Measurements from ENCODE around the gene PRMT2. TPM values are rescaled to one million over a fixed set of nuclear protein-coding genes. Genes with fewer than 3 reads are reported as not detected.

Gene PRMT2
- total and polyA plus RNA-seq, 5 donors from 2014 or later = 90.4 to 202 (median 150) TPM

- no peak for ATAC-seq (ENCODE audit: low read depth in 2 of 2)
- peaks cover 3% of the 10 kb centered on the region for H3K27me3 ChIP-seq (ENCODE audit: control insufficient read depth, insufficient read depth, low read length)
- H3K4me1 ChIP-seq (ENCODE audit: control insufficient read depth, insufficient read depth, low read length, poor library complexity, severe bottlenecking) = no peaks in the 10 kb centered on the region
- H3K27ac ChIP-seq (ENCODE audit: insufficient read depth, low read length, poor library complexity, severe bottlenecking) = no peak overlapping the region
- Mint-ChIP-seq H3K4me3 (no peak overlapping the region), H3K36me3 (no peaks in the 10 kb centered on the region), H3K9me3 (peaks cover 0 to 2% (median 0%) of the 10 kb centered on the region in 7 donors), H3K27ac (peak overlapping the region in 1 of 3 donors; percentile 94), H3K27me3 (peaks cover 29% of the 10 kb centered on the region), H3K4me1 (peaks cover 0 to 13% (median 5%) of the 10 kb centered on the region in 4 donors)
- DNase-seq = no peak
- no peaks in the 10 kb centered on the region for H3K36me3 ChIP-seq (ENCODE audit: control insufficient read depth, insufficient read depth, low read length)
- H3K4me3 ChIP-seq (ENCODE audit: low read depth, low read length) = no peak overlapping the region
- H3K9me3 ChIP-seq (ENCODE audit: control insufficient read depth in 2 of 2, low read length in 2 of 2) = no peaks in the 10 kb centered on the region
Observed at GRCh38 chr21:46619846-46620245, 15.6 kb upstream of the PRMT2 start.

GRCh38 chr21:46620846-46621245 lies 14.6 kb upstream of the PRMT2 start:
- Mint-ChIP-seq H3K4me3 (no peak overlapping the region), H3K36me3 (no peaks in the 10 kb centered on the region)

DNA sequence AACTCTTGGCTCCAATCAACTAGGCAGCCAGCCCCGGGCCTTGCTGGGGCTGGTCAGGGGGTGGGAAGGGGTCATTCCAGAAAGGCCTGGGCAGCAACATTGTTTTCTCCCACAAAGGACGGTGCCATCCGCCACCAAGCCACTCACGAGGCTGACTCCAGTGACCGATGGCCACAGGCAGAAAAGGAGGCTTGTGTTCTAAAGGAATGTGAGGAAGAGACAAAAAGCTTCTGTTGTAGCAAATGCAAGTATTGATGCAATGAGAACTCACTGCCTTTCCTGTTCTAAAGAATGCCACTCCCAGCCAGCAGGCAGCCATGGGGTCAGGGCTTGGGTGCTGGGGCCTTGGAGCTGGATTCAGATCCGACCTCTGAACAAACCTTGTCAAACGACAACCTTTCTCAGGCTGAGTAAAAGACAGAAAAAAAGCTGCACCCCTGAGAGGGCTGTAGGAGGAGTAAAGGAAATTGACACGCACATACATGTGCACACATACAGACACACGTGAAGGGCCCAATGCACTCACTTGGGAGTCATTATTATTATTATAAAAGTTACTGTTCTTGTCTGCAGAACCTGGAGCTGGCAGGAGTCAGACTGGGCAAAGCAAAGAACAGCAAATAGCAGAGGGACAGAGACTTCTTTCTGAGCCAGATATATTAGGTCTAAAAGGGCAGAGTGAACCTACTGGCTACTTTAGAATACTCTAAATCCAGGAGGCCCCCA lies 13.9 kb upstream of the PRMT2 start:
- H3K27ac ChIP-seq (ENCODE audit: insufficient read depth, low read length, poor library complexity, severe bottlenecking) = no peak overlapping the region
- H3K27me3 Mint-ChIP-seq = peaks cover 14% of the 10 kb centered on the region
- ATAC-seq (ENCODE audit: low read depth in 2 of 2) (no peak), DNase-seq (peak in 1 of 3 donors; percentile 12)
- H3K4me3 Mint-ChIP-seq = peak overlapping the region in 2 of 4 donors; percentile 43 to 50
- H3K27ac Mint-ChIP-seq = peak overlapping the region in 2 of 3 donors; percentile 71 to 94
- H3K4me1 ChIP-seq (ENCODE audit: control insufficient read depth, insufficient read depth, low read length, poor library complexity, severe bottlenecking) = no peaks in the 10 kb centered on the region
- no peaks in the 10 kb centered on the region for H3K36me3 Mint-ChIP-seq
- H3K4me3 ChIP-seq (ENCODE audit: low read depth, low read length) = no peak overlapping the region
- no peaks in the 10 kb centered on the region for H3K36me3 ChIP-seq (ENCODE audit: control insufficient read depth, insufficient read depth, low read length)
- H3K27me3 ChIP-seq (ENCODE audit: control insufficient read depth, insufficient read depth, low read length) = peaks cover 3% of the 10 kb centered on the region
- H3K9me3 Mint-ChIP-seq = peaks cover 0 to 7% (median 0%) of the 10 kb centered on the region in 7 donors
- peaks cover 8 to 14% of the 10 kb centered on the region in 2 experiments for H3K9me3 ChIP-seq (ENCODE audit: control insufficient read depth in 2 of 2, low read length in 2 of 2)
- peaks cover 0 to 13% (median 5%) of the 10 kb centered on the region in 4 donors for H3K4me1 Mint-ChIP-seq

More at GRCh38 chr21:46620846-46621245, 14.6 kb upstream of the PRMT2 start:
- Histone ChIP-seq H3K36me3 (ENCODE audit: control insufficient read depth, insufficient read depth, low read length) (no peaks in the 10 kb centered on the region), H3K27ac (ENCODE audit: insufficient read depth, low read length, poor library complexity, severe bottlenecking) (no peak overlapping the region), H3K4me1 (ENCODE audit: control insufficient read depth, insufficient read depth, low read length, poor library complexity, severe bottlenecking) (no peaks in the 10 kb centered on the region), H3K4me3 (ENCODE audit: low read depth, low read length) (no peak overlapping the region), H3K27me3 (ENCODE audit: control insufficient read depth, insufficient read depth, low read length) (peaks cover 3% of the 10 kb centered on the region), H3K9me3 (ENCODE audit: control insufficient read depth in 2 of 2, low read length in 2 of 2) (peaks cover 6 to 7% of the 10 kb centered on the region in 2 experiments)
- ATAC-seq (ENCODE audit: low read depth in 2 of 2) = no peak
- Mint-ChIP-seq H3K9me3 (peaks cover 0 to 2% (median 0%) of the 10 kb centered on the region in 7 donors), H3K27ac (peak overlapping the region in 1 of 3 donors; percentile 94), H3K4me1 (peaks cover 0 to 13% (median 5%) of the 10 kb centered on the region in 4 donors), H3K27me3 (peaks cover 21% of the 10 kb centered on the region)
- no peak for DNase-seq

- Histone ChIP-seq H3K36me3 (ENCODE audit: control insufficient read depth, insufficient read depth, low read length) (no peaks in the 10 kb centered on the region), H3K27ac (ENCODE audit: insufficient read depth, low read length, poor library complexity, severe bottlenecking) (no peak overlapping the region), H3K4me3 (ENCODE audit: low read depth, low read length) (peak overlapping the region; percentile 11), H3K4me1 (ENCODE audit: control insufficient read depth, insufficient read depth, low read length, poor library complexity, severe bottlenecking) (no peaks in the 10 kb centered on the region), H3K27me3 (ENCODE audit: control insufficient read depth, insufficient read depth, low read length) (peaks cover 3% of the 10 kb centered on the region), H3K9me3 (ENCODE audit: control insufficient read depth in 2 of 2, low read length in 2 of 2) (peaks cover 8 to 14% of the 10 kb centered on the region in 2 experiments)
- Mint-ChIP-seq H3K9me3 (peaks cover 0 to 8% (median 0%) of the 10 kb centered on the region in 7 donors), H3K27ac (peak overlapping the region; percentile 43 to 94 (median 65)), H3K4me3 (peak overlapping the region in 1 of 4 donors; percentile 44), H3K4me1 (peaks cover 0 to 13% (median 5%) of the 10 kb centered on the region in 4 donors), H3K27me3 (peaks cover 9% of the 10 kb centered on the region), H3K36me3 (no peaks in the 10 kb centered on the region)
- ATAC-seq (ENCODE audit: low read depth in 2 of 2) (peak in 1 of 2 donors; percentile 37), DNase-seq (peak in 2 of 3 donors; percentile 32 to 34)
Observed at GRCh38 chr21:46622226-46622625, 13.2 kb upstream of the PRMT2 start.

DNA sequence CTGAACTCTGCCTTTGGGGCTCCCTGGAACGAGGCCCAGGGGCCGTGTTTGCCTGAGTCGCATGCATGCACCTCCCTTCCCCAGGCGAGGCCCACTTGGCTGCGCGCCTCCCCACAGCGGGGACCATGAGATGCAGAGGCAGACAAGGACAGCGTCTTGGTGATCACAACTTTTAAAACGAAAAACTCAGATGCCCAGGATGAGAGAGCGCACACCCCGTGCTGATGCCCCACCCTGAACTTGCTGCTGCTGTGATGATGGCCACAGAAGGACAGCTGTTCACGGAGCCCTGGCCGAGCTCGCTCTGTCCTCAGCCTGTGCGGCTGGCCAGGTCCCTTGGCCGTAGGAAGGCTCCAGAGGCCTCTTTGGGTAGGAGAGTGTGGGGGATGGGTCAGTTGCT lies 11.4 kb upstream of the PRMT2 start:
- H3K4me3 ChIP-seq (ENCODE audit: low read depth, low read length) = no peak overlapping the region
- ATAC-seq (ENCODE audit: low read depth in 2 of 2) (no peak), DNase-seq (no peak)
- no peaks in the 10 kb centered on the region for H3K36me3 ChIP-seq (ENCODE audit: control insufficient read depth, insufficient read depth, low read length)
- Mint-ChIP-seq H3K36me3 (no peaks in the 10 kb centered on the region), H3K27me3 (peaks cover 23% of the 10 kb centered on the region), H3K4me3 (no peak overlapping the region), H3K9me3 (peaks cover 0 to 8% (median 0%) of the 10 kb centered on the region in 7 donors), H3K4me1 (peaks cover 0 to 13% (median 4%) of the 10 kb centered on the region in 4 donors), H3K27ac (no peak overlapping the region)
- peaks cover 8 to 14% of the 10 kb centered on the region in 2 experiments for H3K9me3 ChIP-seq (ENCODE audit: control insufficient read depth in 2 of 2, low read length in 2 of 2)
- no peak overlapping the region for H3K27ac ChIP-seq (ENCODE audit: insufficient read depth, low read length, poor library complexity, severe bottlenecking)
- H3K27me3 ChIP-seq (ENCODE audit: control insufficient read depth, insufficient read depth, low read length) = no peaks in the 10 kb centered on the region
- no peaks in the 10 kb centered on the region for H3K4me1 ChIP-seq (ENCODE audit: control insufficient read depth, insufficient read depth, low read length, poor library complexity, severe bottlenecking)

DNA sequence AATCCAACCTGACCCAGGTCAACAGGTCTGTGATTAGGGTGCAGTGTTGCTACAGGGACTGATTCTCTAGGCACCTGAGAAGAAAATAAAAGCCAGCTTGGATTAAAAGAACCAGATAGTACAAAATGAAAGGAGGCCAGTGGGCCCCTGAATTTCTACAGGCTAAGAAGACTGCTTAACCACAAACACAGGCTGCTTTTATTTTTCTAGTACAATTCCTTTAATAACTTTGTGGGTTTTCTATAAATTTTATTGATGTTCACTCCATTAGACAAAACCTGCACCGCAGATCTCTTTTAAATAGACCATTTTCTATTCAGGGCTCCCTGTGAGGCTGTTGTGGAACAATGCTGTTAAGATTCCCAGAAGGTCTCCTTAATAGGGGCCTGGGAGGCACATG lies 9.7 kb upstream of the PRMT2 start:
- Mint-ChIP-seq H3K27ac (peak overlapping the region in 1 of 3 donors; percentile 54), H3K4me1 (peaks cover 0 to 13% (median 1%) of the 10 kb centered on the region in 4 donors)

GRCh38 chr21:46626536-46626935 lies 8.9 kb upstream of the PRMT2 start:
- H3K27me3 ChIP-seq (ENCODE audit: control insufficient read depth, insufficient read depth, low read length) = no peaks in the 10 kb centered on the region
- no peaks in the 10 kb centered on the region for H3K36me3 ChIP-seq (ENCODE audit: control insufficient read depth, insufficient read depth, low read length)
- no peaks in the 10 kb centered on the region for H3K4me1 ChIP-seq (ENCODE audit: control insufficient read depth, insufficient read depth, low read length, poor library complexity, severe bottlenecking)
- no peaks in the 10 kb centered on the region for H3K36me3 Mint-ChIP-seq
- H3K27me3 Mint-ChIP-seq = peaks cover 29% of the 10 kb centered on the region
- no peak overlapping the region for H3K4me3 Mint-ChIP-seq
- no peak overlapping the region for H3K27ac ChIP-seq (ENCODE audit: insufficient read depth, low read length, poor library complexity, severe bottlenecking)
- no peak overlapping the region for H3K4me3 ChIP-seq (ENCODE audit: low read depth, low read length)
- peaks cover 8 to 14% of the 10 kb centered on the region in 2 experiments for H3K9me3 ChIP-seq (ENCODE audit: control insufficient read depth in 2 of 2, low read length in 2 of 2)
- H3K9me3 Mint-ChIP-seq = peaks cover 0 to 8% (median 0%) of the 10 kb centered on the region in 7 donors
- H3K4me1 Mint-ChIP-seq = peaks cover 0 to 10% (median 1%) of the 10 kb centered on the region in 4 donors
- no peak for ATAC-seq (ENCODE audit: low read depth in 2 of 2)
- DNase-seq = no peak
- H3K27ac Mint-ChIP-seq = peak overlapping the region in 1 of 3 donors; percentile 73

More for the DNA sequence above, 9.7 kb upstream of the PRMT2 start:
- H3K9me3 Mint-ChIP-seq = peaks cover 0 to 8% (median 0%) of the 10 kb centered on the region in 7 donors
- peaks cover 25% of the 10 kb centered on the region for H3K27me3 Mint-ChIP-seq
- no peak for ATAC-seq (ENCODE audit: low read depth in 2 of 2)
- H3K27me3 ChIP-seq (ENCODE audit: control insufficient read depth, insufficient read depth, low read length) = no peaks in the 10 kb centered on the region
- no peak for DNase-seq
- no peaks in the 10 kb centered on the region for H3K36me3 Mint-ChIP-seq
- no peaks in the 10 kb centered on the region for H3K36me3 ChIP-seq (ENCODE audit: control insufficient read depth, insufficient read depth, low read length)
- H3K9me3 ChIP-seq (ENCODE audit: control insufficient read depth in 2 of 2, low read length in 2 of 2) = peaks cover 8 to 14% of the 10 kb centered on the region in 2 experiments
- H3K4me3 ChIP-seq (ENCODE audit: low read depth, low read length) = no peak overlapping the region
- no peak overlapping the region for H3K27ac ChIP-seq (ENCODE audit: insufficient read depth, low read length, poor library complexity, severe bottlenecking)
- H3K4me1 ChIP-seq (ENCODE audit: control insufficient read depth, insufficient read depth, low read length, poor library complexity, severe bottlenecking) = no peaks in the 10 kb centered on the region
- H3K4me3 Mint-ChIP-seq = no peak overlapping the region

All from CD4-positive, CD25-positive, alpha-beta regulatory T cell (primary cell).